ENCODE results near the gene ADAM20. TPM values are rescaled to one million over a fixed set of nuclear protein-coding genes. Genes with fewer than 3 reads are reported as not detected.

The ADAM20 gene
- total RNA-seq, 1 donor from 2014 or later: 0.57 TPM

DNA sequence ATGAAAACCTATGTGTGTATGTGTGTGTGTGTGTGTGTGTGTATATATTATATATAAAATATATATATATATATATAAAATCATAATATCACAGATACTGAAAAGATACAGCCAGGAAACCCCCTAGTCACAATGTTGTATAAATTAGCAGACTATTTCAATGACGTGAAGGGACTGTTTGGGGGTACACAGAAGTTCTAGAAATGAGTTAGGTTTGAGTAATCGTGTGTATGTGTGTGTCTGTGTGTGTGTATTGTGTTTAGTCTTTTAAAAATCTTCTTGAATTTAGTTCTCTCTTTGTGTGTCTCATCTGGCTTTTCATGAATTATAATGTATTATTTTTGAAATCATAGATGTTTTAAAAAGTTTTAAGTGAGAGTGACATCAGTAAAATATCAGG is 61.0 kb downstream of the ADAM20 start:
- DNase-seq: no peak
- ATAC-seq: no peak
- intact Hi-C loops (cut with micrococcal nuclease): no loop called here

Other genes with a start within 250 kb of the ADAM20 start
- 27.1 TPM for gene COX16, start 175.3 kb downstream of the ADAM20 start, total RNA-seq
- gene SYNJ2BP, start 117.9 kb downstream of the ADAM20 start, total RNA-seq: 64.0 TPM
- gene ADAM21, start 82.8 kb downstream of the ADAM20 start, total RNA-seq: 0.32 TPM
- gene MED6, start 65.7 kb upstream of the ADAM20 start, total RNA-seq: 18.6 TPM
- gene TTC9, start 106.9 kb upstream of the ADAM20 start, total RNA-seq: 0.67 TPM